HG02885 (cell line): ENCODE results near the gene GLUD1.
"Not testable (repeated sequence)": the region's sequence is repeated elsewhere in the genome, so short reads cannot be mapped to it uniquely, and the experiment has no call there.

Experiments
- ATAC-seq: cut with Tn5 transposase; IDR thresholded peaks from one replicate; pipeline ENCODE4 v1.9.1; 2021; ENCODE audit warnings: mild to moderate bottlenecking; ENCODE audit not compliant: unreplicated experiment, poor library complexity

Gene GLUD1

GRCh38 chr10:87053577-87054181, 41.0 kb downstream of the GLUD1 start:
- no peak for ATAC-seq

GRCh38 chr10:87053111-87053510, 41.5 kb downstream of the GLUD1 start:
- no peak for ATAC-seq

- ATAC-seq, result no peak
Measured at GRCh38 chr10:87045434-87045938, 49.2 kb downstream of the GLUD1 start.

- not testable (repeated sequence) for ATAC-seq
Measured at GRCh38 chr10:87043579-87043978, 51.1 kb downstream of the GLUD1 start.

- no peak for ATAC-seq
Measured at GRCh38 chr10:87038786-87039185, 55.9 kb downstream of the GLUD1 start.

- ATAC-seq, result no peak
Measured at GRCh38 chr10:87038286-87038717, 56.3 kb downstream of the GLUD1 start.

- no peak for ATAC-seq
Measured at GRCh38 chr10:87036623-87037022, 58.0 kb downstream of the GLUD1 start.

GRCh38 chr10:87030912-87031635, 63.6 kb downstream of the GLUD1 start:
- ATAC-seq, result no peak

- not testable (repeated sequence) for ATAC-seq
Measured at GRCh38 chr10:87030419-87030818, 64.2 kb downstream of the GLUD1 start.

- ATAC-seq, result not testable (repeated sequence)
Measured at GRCh38 chr10:87026747-87027508, 67.7 kb downstream of the GLUD1 start.

GRCh38 chr10:87025285-87025958, 69.2 kb downstream of the GLUD1 start:
- not testable (repeated sequence) for ATAC-seq

- ATAC-seq, result not testable (repeated sequence)
Measured at GRCh38 chr10:87020056-87020455, 74.6 kb downstream of the GLUD1 start, which contains the start of gene FAM25A. Gene FAM25A, plus strand, starts transcription at chr10:87020294. Its CDS starts 31 bp downstream, at chr10:87020325.

GRCh38 chr10:87019504-87019903, 75.1 kb downstream of the GLUD1 start:
- ATAC-seq, result not testable (repeated sequence)

GRCh38 chr10:87019066-87019465, 75.6 kb downstream of the GLUD1 start:
- ATAC-seq, result not testable (repeated sequence)

- not testable (repeated sequence) for ATAC-seq
Measured at GRCh38 chr10:87018127-87018526, 76.5 kb downstream of the GLUD1 start.

GRCh38 chr10:87014986-87015716, 79.5 kb downstream of the GLUD1 start:
- not testable (repeated sequence) for ATAC-seq

- not testable (repeated sequence) for ATAC-seq
Measured at GRCh38 chr10:87013528-87013927, 81.1 kb downstream of the GLUD1 start.

- not testable (repeated sequence) for ATAC-seq
Measured at GRCh38 chr10:87009134-87009696, 85.4 kb downstream of the GLUD1 start.

GRCh38 chr10:87008303-87008702, 86.3 kb downstream of the GLUD1 start:
- ATAC-seq, result not testable (repeated sequence)
